ENCODE measurements around the gene DMBX1. TPM values are rescaled to one million over a fixed set of nuclear protein-coding genes. Genes with fewer than 3 reads are reported as not detected.

DMBX1 gene
- total RNA-seq, 4 donors from 2014 or later, result 0.25 to 0.55 (median 0.30) TPM; not detected in 1

DNA sequence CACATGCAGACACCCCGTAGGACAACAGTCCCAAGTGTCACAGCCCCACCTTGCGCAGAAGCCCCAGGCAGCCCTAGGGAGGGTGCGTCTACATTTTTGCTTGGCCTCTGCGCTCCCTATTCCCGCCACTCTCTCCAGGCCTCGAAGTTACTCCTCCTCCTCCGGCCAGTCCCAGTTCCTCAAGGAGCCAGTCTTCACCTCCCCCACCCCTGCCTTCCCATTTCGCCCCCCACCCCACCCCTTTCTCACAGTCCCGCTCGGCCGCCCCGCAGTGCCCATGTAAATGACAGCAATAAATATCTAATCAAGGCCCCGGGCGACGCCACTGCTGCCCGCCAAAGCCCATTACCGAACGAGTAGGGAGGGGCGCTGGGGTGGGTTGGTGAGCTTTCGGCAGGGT is 3.2 kb downstream of the DMBX1 start:
- DNase-seq (ENCODE audit: low spot score in 2 of 2), result no peak
- Histone ChIP-seq H3K27me3 (peaks cover 88% of the 10 kb centered on the region), H3K36me3 (no peaks in the 10 kb centered on the region), H3K4me3 (no peak overlapping the region), H3K27ac (no peak overlapping the region), H3K4me1 (peaks cover 29% of the 10 kb centered on the region), H3K9me3 (no peaks in the 10 kb centered on the region)
- WGBS, result 16% methylated on average over 19 of the region's 20 CpGs
- TF ChIP-seq EP300 (IDR thresholded peaks at IDR 0.05) (no peak), POLR2AphosphoS5 (IDR thresholded peaks at IDR 0.05) (no peak), POLR2A (IDR thresholded peaks at IDR 0.05) (no peak)
- TF ChIP-seq, protein P1, sequence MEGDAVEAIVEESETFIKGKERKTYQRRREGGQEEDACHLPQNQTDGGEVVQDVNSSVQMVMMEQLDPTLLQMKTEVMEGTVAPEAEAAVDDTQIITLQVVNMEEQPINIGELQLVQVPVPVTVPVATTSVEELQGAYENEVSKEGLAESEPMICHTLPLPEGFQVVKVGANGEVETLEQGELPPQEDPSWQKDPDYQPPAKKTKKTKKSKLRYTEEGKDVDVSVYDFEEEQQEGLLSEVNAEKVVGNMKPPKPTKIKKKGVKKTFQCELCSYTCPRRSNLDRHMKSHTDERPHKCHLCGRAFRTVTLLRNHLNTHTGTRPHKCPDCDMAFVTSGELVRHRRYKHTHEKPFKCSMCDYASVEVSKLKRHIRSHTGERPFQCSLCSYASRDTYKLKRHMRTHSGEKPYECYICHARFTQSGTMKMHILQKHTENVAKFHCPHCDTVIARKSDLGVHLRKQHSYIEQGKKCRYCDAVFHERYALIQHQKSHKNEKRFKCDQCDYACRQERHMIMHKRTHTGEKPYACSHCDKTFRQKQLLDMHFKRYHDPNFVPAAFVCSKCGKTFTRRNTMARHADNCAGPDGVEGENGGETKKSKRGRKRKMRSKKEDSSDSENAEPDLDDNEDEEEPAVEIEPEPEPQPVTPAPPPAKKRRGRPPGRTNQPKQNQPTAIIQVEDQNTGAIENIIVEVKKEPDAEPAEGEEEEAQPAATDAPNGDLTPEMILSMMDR (IDR thresholded peaks at IDR 0.05), result no peak

DNA sequence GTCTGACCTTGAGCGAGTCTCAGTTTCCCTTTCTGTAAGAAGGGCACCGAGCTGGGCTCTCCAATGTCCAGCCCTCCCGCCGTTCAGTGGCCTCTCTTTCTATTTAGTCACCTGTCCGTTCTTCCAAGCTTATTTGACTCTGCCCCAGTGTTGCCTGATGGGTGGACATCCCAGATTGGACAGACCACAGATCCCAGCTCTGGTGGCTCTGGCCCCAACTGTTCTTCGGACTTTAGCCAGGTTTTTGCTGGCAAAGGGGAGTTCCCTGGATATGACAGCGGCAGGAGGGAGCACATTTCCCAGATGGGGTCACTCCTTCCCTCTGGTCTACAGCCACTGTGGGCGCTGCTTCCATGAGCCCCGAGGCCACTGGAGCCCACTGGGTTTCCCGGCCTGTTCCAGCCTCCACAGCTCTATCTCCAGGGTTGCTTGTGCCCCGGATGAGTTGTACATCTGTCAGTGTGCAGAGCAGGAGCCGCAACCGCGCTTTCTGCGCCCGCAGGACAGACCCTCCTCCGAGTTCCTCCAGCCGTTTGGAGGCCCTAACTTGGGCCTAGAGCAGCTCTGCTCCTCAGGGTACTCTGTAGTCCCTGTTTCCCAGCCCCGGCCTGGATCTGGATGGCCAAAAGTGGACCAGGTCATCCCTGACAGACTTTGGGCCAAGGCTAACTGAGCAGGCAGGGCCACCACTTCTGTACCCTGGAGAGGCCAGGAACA is 3.8 kb downstream of the DMBX1 start:
- Histone ChIP-seq H3K27me3 (peaks cover 82% of the 10 kb centered on the region), H3K4me3 (no peak overlapping the region), H3K4me1 (peaks cover 28% of the 10 kb centered on the region), H3K27ac (no peak overlapping the region), H3K9me3 (no peaks in the 10 kb centered on the region), H3K36me3 (no peaks in the 10 kb centered on the region)
- TF ChIP-seq EP300 (IDR thresholded peaks at IDR 0.05), result no peak
- no peak for TF ChIP-seq POLR2AphosphoS5 (IDR thresholded peaks at IDR 0.05)
- TF ChIP-seq, protein P1 (IDR thresholded peaks at IDR 0.05), result no peak
- no peak for TF ChIP-seq POLR2A (IDR thresholded peaks at IDR 0.05)
- DNase-seq (ENCODE audit: low spot score in 2 of 2), result no peak
- 36% methylated on average over 7 of the region's 19 CpGs for WGBS

DNA sequence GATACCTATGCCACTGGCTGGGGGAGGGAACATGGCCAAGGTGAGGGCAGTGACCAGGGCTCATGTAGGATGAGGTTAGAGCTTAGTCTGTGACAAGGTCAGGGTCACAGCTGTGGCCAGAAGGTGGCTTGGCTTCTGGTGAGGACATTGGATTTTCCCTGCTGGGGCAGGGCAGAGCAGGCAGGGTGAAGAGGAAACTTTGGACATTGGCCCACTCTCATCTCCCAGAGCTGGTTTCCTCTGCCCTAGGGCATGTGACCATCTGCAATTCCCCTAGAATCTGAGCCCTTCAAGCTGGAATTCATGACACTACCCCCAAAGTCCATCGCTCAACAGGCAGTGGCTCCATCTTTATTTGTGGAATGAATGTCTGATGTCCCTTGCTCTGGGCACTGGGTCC is 5.3 kb downstream of the DMBX1 start:
- 50% methylated on average over 1 of the region's 1 CpG for WGBS
- H3K27me3 ChIP-seq, result peaks cover 67% of the 10 kb centered on the region
- no peak for DNase-seq (ENCODE audit: low spot score in 2 of 2)
- no peak for TF ChIP-seq EP300 (IDR thresholded peaks at IDR 0.05)
- TF ChIP-seq POLR2AphosphoS5 (IDR thresholded peaks at IDR 0.05), result no peak
- TF ChIP-seq POLR2A (IDR thresholded peaks at IDR 0.05), result no peak
- TF ChIP-seq, protein P1 (IDR thresholded peaks at IDR 0.05), result no peak
- H3K4me3 ChIP-seq, result no peak overlapping the region
- peaks cover 14% of the 10 kb centered on the region for H3K4me1 ChIP-seq
- no peaks in the 10 kb centered on the region for H3K9me3 ChIP-seq
- H3K36me3 ChIP-seq, result no peaks in the 10 kb centered on the region
- no peak overlapping the region for H3K27ac ChIP-seq

DNA sequence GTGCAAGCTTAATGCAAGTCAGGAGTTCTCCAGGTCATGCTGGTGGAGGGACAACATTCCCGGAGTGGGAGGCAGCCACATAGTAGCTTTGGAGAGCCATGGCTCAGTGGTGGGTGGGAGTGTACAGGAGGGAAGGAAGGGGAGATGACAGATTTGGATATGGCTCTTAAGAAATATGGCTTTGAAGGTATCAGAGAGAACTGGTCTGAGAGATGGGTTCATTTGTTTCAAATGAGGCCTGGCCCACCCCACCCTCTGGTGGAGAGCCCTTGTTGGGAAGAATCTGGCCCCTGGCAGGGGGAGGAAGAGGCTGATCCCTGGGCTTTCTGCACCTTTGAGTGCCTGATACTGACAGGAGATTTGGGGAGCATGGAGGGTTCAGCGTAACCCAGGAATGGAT is 6.1 kb downstream of the DMBX1 start:
- H3K27me3 ChIP-seq, result peaks cover 59% of the 10 kb centered on the region
- 92% methylated on average over 2 of the region's 2 CpGs for WGBS

DNA sequence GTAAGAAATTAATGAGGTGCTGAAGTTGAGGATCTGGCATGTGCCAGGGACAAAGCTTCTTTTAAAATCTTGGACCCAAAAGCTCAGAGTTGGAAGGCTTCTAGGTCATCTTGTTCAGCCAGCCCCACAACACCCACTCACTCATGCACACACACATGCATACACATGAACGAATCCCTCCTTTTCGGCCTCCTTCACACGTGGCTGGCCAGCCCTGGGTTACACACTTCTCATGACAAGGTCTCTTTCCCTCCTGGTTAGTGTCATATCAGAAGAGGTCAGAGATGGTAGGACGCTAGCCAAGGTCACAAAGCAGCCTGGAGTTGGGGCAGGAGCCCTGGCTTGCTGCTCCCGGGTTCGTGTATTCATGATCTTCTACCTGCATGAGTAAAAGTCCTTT is 6.9 kb downstream of the DMBX1 start:
- Histone ChIP-seq H3K36me3 (no peaks in the 10 kb centered on the region), H3K9me3 (no peaks in the 10 kb centered on the region), H3K27me3 (peaks cover 51% of the 10 kb centered on the region), H3K4me3 (no peak overlapping the region), H3K27ac (no peak overlapping the region), H3K4me1 (no peaks in the 10 kb centered on the region)
- DNase-seq (ENCODE audit: low spot score in 2 of 2), result no peak
- 70% methylated on average over 6 of the region's 6 CpGs for WGBS
- TF ChIP-seq EP300 (IDR thresholded peaks at IDR 0.05) (no peak), POLR2AphosphoS5 (IDR thresholded peaks at IDR 0.05) (no peak), POLR2A (IDR thresholded peaks at IDR 0.05) (no peak)
- TF ChIP-seq, protein P1 (IDR thresholded peaks at IDR 0.05), result no peak

More for the DNA sequence above, 6.1 kb downstream of the DMBX1 start:
- Histone ChIP-seq H3K4me1 (peaks cover 5% of the 10 kb centered on the region), H3K36me3 (no peaks in the 10 kb centered on the region), H3K4me3 (no peak overlapping the region), H3K9me3 (no peaks in the 10 kb centered on the region), H3K27ac (no peak overlapping the region)
- TF ChIP-seq POLR2A (IDR thresholded peaks at IDR 0.05), result no peak
- no peak for TF ChIP-seq EP300 (IDR thresholded peaks at IDR 0.05)
- DNase-seq (ENCODE audit: low spot score in 2 of 2), result no peak

Measured in suprapubic skin (tissue), 4 donors.